Upper lobe of left lung (tissue), 4 donors: ENCODE results near the gene EPHB2.

Source experiments
- CTCF ChIP-seq, 6 experiments: fragments of 450-650 bp in 4 of 6; fragments of 200-600 bp in 2 of 6; sonication (generic) in 2 of 6; IDR thresholded peaks; one replicate each; pipeline ENCODE4 v1.5.1; 2016 to 2019; ENCODE audit warnings: antibody characterized with exemption in 6 of 6
- EP300 ChIP-seq, 4 donors: sonication (generic); formaldehyde crosslinking; IDR thresholded peaks; one replicate each; pipeline ENCODE4 v1.5.1; 2017; ENCODE audit warnings: antibody characterized with exemption in 4 of 4, control low read depth in 2 of 4
- POLR2A ChIP-seq, 4 donors: fragments of 450-650 bp; IDR thresholded peaks; one replicate each; pipeline ENCODE4 v1.5.1; 2016 to 2017; ENCODE audit warnings: antibody characterized with exemption in 4 of 4, mild to moderate bottlenecking in 2 of 4

- TF ChIP-seq POLR2A (IDR thresholded peaks at IDR 0.05) = no peak
- no peak for TF ChIP-seq CTCF (IDR thresholded peaks at IDR 0.05)
- no peak for TF ChIP-seq EP300 (IDR thresholded peaks at IDR 0.05)
These were observed 94.5 kb downstream of the EPHB2 start for GRCh38 chr1:22804969-22805671.
